GM23248 (cell line): ENCODE data around the gene LGALS7B.

Experiments used
- EZH2 ChIP-seq: fragments of 200-600 bp; sonication (generic); IDR thresholded peaks from 2 replicates; pipeline ENCODE4 v1.6.1; 2018; ENCODE audit warnings: antibody characterized with exemption, mild to moderate bottlenecking; ENCODE audit not compliant: insufficient read depth, poor library complexity, severe bottlenecking
- EZH2phosphoT487 ChIP-seq: fragments of 200-600 bp; sonication (generic); IDR thresholded peaks from 2 replicates; pipeline ENCODE4 v1.6.1; 2018; ENCODE audit warnings: antibody characterized with exemption, moderate library complexity, mild to moderate bottlenecking, low read depth; ENCODE audit not compliant: insufficient read depth

- no peak for TF ChIP-seq EZH2
- no peak for TF ChIP-seq EZH2phosphoT487
Measured at GRCh38 chr19:38743394-38744297, 45.4 kb upstream of the LGALS7B start.
